GM19395 (cell line): ENCODE data around the gene CDK5RAP1.

Experiments used
- ATAC-seq: cut with Tn5 transposase; IDR thresholded peaks from one replicate; pipeline ENCODE4 v1.9.1; 2021; ENCODE audit warnings: mild to moderate bottlenecking, moderate library complexity; ENCODE audit not compliant: unreplicated experiment

Gene CDK5RAP1

DNA sequence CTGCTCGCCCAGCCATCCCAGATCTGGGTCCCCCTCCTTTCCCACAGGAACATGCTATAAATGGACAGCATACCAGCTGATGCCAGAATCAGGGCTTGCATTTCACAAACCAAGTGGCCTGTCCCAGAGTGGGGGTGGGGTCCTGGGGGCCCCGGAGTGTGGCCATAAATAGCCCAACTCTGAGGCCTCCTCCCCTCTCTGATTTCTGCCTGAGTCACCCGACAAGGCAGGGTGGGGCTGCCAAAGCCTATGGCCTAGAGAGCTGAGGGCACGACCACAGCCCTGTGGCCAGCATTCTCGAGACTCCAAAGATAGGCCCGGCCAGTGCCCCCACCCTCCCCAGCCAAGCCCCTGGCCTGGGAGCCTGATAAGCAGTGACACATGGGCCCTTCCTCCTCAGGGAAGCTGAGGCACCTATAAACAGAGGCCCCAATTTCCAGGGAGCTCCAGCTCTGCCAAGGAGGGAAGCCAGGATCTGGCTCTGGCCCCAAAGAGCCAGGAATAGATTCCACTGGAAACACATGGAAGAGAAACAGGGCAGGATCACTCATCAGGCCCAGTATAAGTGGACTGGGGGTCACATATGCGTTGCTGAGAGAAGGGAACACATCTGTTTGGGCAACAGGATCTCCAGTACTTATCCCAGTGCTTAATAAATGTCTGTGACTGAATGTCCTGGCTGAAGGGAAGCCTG lies 22.0 kb upstream of the CDK5RAP1 start:
- ATAC-seq = no peak

- ATAC-seq = no peak
These were observed 18.0 kb upstream of the CDK5RAP1 start for GRCh38 chr20:33419140-33419974.

GRCh38 chr20:33418033-33418432 lies 16.7 kb upstream of the CDK5RAP1 start:
- ATAC-seq = no peak

- no peak for ATAC-seq
These were observed 14.6 kb upstream of the CDK5RAP1 start for GRCh38 chr20:33415948-33416347.

DNA sequence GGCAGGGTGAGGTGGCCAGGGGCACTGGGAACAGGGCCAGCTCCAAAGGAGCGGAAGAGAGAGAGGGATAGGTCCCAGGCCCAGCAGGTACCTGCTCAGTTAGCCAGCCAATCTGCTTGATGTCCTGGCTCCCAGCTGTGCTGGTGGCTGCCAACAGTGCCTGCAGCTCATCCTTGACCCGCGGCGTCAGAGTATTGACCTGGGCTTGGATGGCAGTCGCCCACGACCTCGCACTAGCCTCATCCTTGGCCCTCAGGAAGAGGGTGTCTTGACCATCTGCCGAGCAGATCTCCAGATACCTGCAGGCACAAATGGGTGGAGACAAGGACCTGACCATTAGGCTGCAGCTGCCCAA lies 11.1 kb upstream of the CDK5RAP1 start:
- no peak for ATAC-seq

DNA sequence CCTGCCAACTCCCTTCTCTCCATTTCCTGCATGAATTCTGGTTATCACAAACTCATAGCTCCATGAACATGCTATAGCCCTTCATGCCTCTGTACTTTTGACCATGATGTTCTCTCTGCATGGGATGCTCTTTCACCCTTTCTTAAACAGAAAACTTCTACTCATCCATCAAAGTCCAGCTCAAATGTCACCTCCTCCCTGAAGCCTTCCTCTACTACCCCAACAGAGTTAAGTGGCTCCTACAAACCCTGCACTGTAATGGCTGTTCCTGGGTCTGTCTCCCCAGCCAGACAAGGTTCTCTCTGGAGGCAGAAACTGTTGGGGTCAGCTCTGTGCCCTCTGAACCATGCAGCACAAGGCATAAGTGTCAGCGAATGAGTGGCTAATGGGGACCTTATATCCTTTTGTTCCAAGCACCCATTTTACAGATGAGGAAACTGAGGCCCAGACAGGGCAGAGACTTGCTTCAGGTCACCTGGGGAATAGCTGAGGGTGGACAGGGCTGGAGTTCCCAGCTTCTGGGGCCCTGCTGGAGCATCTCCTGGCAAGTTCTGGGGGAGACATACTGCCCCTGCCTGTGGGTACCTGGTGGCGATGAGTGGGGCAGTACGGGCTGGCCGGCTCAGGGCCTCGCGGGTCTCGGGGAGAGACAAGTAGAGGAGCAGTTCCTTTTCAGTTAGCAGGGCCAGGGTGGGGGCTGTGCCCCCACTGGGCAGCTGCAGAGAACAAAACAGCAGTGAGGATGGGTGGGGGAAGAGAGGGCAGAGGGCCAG lies 10.6 kb upstream of the CDK5RAP1 start:
- ATAC-seq = no peak

DNA sequence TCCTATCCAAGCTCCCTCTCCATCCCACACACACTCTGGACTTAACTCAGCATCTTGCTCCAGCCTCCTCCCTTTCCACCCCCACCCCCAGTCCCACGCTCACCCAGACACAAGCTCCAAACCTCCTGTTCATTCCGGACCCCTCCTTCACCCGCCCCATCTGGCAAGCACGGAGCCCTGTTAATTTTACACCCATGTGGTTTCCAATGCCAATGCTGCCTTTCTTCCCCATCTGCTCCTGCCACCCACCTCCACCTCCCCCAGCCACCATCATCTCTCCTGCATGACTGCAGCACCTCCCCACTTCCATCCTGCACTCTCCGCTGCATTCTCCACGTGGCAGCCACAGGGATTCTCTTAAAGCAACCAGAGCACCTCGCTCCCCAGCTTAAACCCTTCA lies 9.9 kb upstream of the CDK5RAP1 start:
- no peak for ATAC-seq

DNA sequence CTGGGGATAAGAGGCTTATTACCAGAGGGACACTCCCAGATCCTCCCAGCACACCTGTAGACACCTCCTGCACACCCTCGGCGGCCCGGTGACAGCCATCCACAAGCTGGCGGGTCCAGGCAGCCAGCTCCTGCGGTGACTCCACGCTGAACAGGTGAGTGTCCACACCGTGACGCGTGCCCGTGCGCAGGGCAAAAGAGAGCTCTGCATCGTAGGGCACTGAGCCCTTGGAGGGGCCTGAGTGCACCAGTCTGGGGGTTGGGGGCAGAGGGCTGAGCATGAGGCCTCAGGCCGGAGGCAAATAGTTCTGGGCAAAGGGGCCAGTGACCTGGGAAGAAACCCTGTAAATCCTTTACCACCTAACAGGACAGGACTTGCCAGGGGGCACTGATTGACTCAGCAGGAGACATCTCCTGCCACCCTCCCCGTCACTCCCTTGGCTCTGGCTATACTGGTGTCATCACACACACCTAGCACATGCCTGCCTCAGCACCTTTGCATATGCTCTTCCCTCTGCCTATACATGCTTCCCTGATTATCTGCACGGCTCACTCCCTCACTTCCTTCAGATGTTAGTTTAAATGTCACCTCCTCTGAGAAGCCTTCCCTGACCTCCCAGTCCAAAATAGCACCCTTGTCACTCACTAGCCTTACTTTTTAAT lies 8.9 kb upstream of the CDK5RAP1 start:
- ATAC-seq = no peak

GRCh38 chr20:33408716-33409654 lies 7.7 kb upstream of the CDK5RAP1 start:
- ATAC-seq = no peak

DNA sequence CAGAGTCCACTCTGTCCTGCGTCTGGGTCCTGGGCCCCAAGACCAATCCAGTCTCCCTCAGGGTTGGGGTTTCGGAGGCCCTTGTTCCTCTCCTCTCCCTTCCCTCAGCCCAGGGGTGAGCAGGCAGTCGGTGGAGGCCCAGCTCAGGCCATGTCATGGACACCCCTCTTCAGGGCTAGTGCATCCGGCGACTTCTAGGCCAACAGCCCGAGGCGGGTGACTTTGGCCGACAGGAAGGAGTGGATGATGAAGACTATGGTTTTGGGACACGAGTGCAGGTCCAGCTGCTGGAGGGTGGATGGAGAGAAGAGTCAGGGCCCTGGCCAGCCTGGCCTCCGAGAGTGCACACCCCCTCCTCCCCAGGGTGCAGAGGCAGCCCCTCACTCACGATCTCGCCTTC lies 7.0 kb upstream of the CDK5RAP1 start:
- ATAC-seq = no peak

- ATAC-seq = no peak
These were observed 6.5 kb upstream of the CDK5RAP1 start for GRCh38 chr20:33407796-33408195.

DNA sequence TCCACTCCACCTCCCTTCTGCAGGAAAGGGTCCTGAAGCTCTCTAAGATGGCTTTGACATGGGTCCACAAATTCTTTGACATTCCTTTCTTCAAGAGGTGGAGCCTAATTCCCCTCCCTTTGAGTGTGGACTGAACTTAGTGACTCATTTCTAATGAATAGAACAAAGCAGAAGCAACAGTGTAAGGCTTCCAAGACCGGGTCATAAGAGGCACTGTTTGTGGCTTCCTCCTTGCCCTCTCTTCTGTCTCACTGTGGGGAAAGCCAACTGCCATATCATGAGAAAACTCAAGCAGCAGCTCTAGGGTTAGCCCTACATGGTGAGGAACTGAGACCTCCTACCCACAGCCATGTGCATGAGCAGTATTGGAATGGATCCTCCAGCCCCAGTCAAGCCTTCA lies 5.9 kb upstream of the CDK5RAP1 start:
- no peak for ATAC-seq

- no peak for ATAC-seq
These were observed 3.0 kb upstream of the CDK5RAP1 start for GRCh38 chr20:33404281-33404680.

GRCh38 chr20:33401921-33402369 lies 626 bp upstream of the CDK5RAP1 start:
- no peak for ATAC-seq

DNA sequence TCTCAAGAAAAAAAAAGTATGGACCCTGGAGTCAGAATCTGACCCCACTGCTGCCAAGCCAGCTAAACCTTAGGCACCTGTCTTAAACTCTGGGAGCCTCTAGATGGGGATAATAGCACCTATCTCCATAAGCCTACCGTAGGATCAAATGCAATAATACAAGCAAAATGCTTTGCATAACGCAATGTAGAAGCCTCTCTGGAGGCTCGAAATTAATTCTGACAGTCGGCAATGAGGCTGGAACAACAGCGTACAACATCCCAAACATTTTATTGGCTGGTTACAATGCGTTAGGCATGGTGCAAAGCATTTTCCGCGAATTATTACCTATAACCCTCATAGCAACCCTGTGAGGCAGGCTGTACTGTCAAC lies 521 bp downstream of the CDK5RAP1 start:
- peak; percentile 42 for ATAC-seq

DNA sequence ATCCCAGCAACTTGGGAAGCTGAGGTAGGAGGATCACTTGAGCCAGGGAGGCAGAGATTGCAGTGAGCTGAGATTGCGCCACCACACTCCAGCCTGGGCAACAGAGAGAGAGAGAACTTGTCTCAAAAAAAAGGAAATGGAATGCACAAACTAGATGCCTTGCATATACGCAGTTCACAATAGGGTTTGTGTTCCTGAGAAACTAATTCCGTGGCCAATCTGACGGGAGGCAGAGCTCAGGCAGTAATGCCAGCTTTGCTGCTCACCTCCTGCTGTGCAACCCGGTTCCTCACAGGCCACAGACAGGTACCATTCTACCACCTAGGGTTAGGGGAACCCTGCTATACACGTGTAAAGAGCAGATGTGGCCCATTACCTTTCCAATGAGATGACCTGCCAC lies 1.4 kb downstream of the CDK5RAP1 start:
- no peak for ATAC-seq

- no peak for ATAC-seq
These were observed 6.6 kb downstream of the CDK5RAP1 start for GRCh38 chr20:33394718-33395117.

GRCh38 chr20:33393609-33394008 lies 7.7 kb downstream of the CDK5RAP1 start:
- no peak for ATAC-seq

DNA sequence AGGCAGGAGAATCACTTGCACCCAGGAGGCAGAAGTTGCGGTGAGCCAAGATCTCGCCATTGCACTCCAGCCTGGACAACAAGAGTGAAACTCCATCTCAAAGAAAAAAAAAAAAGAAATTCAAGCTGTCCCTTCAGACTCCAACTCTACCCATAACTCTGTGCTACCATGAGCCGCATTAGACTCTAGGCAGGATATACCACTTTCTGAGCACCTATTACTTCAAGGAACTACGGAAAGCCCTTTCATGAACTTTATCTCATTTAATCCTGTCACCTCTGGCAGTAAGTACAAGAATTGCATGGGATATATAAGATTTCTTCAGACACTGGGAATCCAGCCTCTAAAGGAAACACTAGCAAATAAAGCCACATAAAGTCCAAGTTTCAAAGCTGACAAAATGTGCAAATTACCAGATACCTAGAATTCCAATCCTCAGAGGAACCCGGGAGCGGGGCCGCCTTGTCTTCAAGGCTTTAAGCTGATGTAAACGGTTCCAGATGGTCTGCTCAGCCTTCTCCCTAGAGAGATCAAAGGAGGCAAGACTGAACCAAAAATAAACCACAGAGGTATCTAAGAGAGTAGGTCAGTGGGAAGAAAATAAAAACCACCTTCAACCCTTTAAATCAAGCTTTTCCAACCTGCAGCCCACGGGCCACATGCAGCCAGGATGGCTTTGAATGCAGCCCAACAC lies 9.4 kb downstream of the CDK5RAP1 start:
- ATAC-seq = no peak
